Ovary (tissue), 9 donors: ENCODE results near the gene IQCN. TPM values are rescaled to one million over a fixed set of nuclear protein-coding genes. Genes with fewer than 3 reads are reported as not detected.
"Not testable (repeated sequence)": the region's sequence is repeated elsewhere in the genome, so short reads cannot be mapped to it uniquely, and the experiment has no call there.

Experiments used
- DNase-seq, 5 donors: peaks; one replicate each; pipeline ENCODE4 v3.0.0-alpha.2; 2019 to 2020
- H3K27ac ChIP-seq, 2 donors: fragments of 200-600 bp; one replicate each; pipeline versions ENCODE4 v1.5.1 to v1.8.0; 2019 to 2022
- H3K27me3 ChIP-seq: fragments of 200-600 bp; one replicate; pipeline ENCODE4 v1.8.0; 2022
- H3K36me3 ChIP-seq: fragments of 200-600 bp; sonication (generic); one replicate; pipeline ENCODE4 v1.5.1; 2019
- H3K4me1 ChIP-seq: one replicate; pipeline ENCODE4 v1.8.1; 2013; ENCODE audit warnings: mild to moderate bottlenecking, moderate library complexity; ENCODE audit not compliant: insufficient read depth
- H3K4me3 ChIP-seq: fragments of 200-600 bp; sonication (generic); one replicate; pipeline ENCODE4 v1.5.1; 2017
- H3K9me3 ChIP-seq, 2 donors: fragments of 200-600 bp in 1 of 2; sonication (generic) in 1 of 2; one replicate each; pipeline versions ENCODE4 v1.5.1 to v1.8.1; 2013 to 2019; ENCODE audit warnings: mild to moderate bottlenecking in 1 of 2, moderate library complexity in 1 of 2
- EP300 ChIP-seq: sonication (generic); formaldehyde crosslinking; IDR thresholded peaks from one replicate; pipeline ENCODE4 v1.6.1; 2017; ENCODE audit warnings: antibody characterized with exemption
- POLR2A ChIP-seq: fragments of 450-650 bp; IDR thresholded peaks from one replicate; pipeline ENCODE4 v1.6.1; 2017; ENCODE audit warnings: antibody characterized with exemption, mild to moderate bottlenecking, moderate library complexity
- WGBS, 3 donors: extraction: QIAGEN DNeasy Blood & Tissue Kit in 1 of 3; methylation state at CpG; one replicate each; pipeline versions ENCODE4 v1.1.5 to v1.1.7; 2013 to 2017; 5-methylcytosine and 5-hydroxymethylcytosine counted together
- intact Hi-C, 4 donors: fragments of 100-400 bp; cut with DNase I; formaldehyde crosslinking; loops; one replicate each; pipeline versions ENCODE4 v1.11.0 to v1.15.1; 2022 to 2023
- microRNA-seq, 3 donors: library from miRNA; unstranded; fragments of <30 nt; microRNA quantifications; one replicate each; pipeline versions ENCODE4 to v1.2.0, GENCODE V29; 2019 to 2020
- polyA plus RNA-seq, 2 donors: library from polyadenylated mRNA; stranded (reverse); fragments of 200-250 nt in 1 of 2; fragments of 350-450 nt in 1 of 2; fragmentation: Illumina TruSeq in 1 of 2; extraction: RNeasy Lipid Tissue Mini Kit (QIAGEN cat#74804) in 1 of 2; gene quantifications; one replicate each; pipeline ENCODE4 v1.2.3, GENCODE V29; 2013 to 2014
- small RNA-seq: library from RNA; depleted of rRNA; stranded (forward); fragments of <200 nt; gene quantifications from one replicate; pipeline ENCODE3, GENCODE V24; 2016
- total RNA-seq, 7 donors: library from RNA; depleted of rRNA in 2 of 7; stranded (reverse); fragments of >200 nt in 2 of 7; fragmentation: NEBNext Ultra II Directional in 3 of 7; extraction: Animal tissue kit (Norgen Biotek cat#: 25700) in 3 of 7; gene quantifications; one replicate each; pipeline versions ENCODE4 v1.1.0 to v1.2.4, GENCODE V29; 2016 to 2023
- TF ChIP-seq, protein P1 (sequence below), 3 donors: fragments of 450-650 bp in 2 of 3; fragments of 200-600 bp in 1 of 3; IDR thresholded peaks; one replicate each; pipeline versions ENCODE4 v1.5.1 to v1.8.0; 2016 to 2022; ENCODE audit warnings: antibody characterized with exemption in 3 of 3, mild to moderate bottlenecking in 1 of 3
- donor health status: DM: no; HTN: no; CAD: no; lungs with moderate emphysema.
- donor health status: DM: no; HTN: no; CAD: no.
- donor health status: Bipolar disorder and iron deficiency.
- donor health status: DM: yes; HTN: yes; CAD: no.
- donor health status: DM: no; HTN: no; CAD: no.
- donor health status: DM: yes; HTN: yes; CAD: no.

The IQCN gene
- total and polyA plus RNA-seq, 9 donors, result 2.5 to 18.4 (median 10.8) TPM

DNA sequence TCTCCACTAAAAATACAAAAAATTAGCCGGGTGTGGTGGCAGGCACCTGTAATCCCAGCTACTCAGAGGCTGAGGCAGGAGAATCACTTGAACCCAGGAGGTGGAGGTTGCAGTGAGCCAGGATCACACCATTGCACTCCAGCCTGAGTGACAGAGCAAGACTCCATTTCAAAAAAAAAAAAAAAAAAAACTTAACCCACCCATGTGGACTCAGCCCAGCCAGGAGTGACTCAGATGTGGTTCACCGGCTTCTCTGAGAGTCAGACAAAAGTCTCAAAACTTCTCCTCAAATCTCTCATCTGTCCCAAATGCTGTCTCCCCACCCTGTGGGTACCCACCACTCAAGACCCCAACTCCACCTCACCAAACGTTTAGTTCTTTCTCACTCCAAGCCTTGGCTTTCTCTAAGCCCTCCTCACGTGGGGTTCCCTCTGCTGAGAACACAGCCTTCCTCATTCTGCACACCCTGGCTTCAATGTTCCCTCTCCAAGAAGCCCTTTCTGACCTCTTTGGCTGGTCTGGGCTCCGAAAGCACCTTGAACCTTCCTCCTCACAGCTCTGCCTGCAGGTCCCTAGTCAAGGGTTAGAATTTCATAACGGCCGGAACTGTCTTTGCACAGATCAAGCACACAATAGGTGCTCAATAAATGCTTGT lies 59.3 kb downstream of the IQCN start:
- 53 to 60% (median 53%) methylated on average over 7 of the region's 7 CpGs for WGBS, 3 donors
- intact Hi-C loops, result loop anchor here in 2 of 4 donors (5.0 to 10.0 kb wide), 2 partner anchors 32 to 50 kb away; no protein-coding TSS in a partner anchor
- no peak for TF ChIP-seq EP300
- TF ChIP-seq, protein P1, sequence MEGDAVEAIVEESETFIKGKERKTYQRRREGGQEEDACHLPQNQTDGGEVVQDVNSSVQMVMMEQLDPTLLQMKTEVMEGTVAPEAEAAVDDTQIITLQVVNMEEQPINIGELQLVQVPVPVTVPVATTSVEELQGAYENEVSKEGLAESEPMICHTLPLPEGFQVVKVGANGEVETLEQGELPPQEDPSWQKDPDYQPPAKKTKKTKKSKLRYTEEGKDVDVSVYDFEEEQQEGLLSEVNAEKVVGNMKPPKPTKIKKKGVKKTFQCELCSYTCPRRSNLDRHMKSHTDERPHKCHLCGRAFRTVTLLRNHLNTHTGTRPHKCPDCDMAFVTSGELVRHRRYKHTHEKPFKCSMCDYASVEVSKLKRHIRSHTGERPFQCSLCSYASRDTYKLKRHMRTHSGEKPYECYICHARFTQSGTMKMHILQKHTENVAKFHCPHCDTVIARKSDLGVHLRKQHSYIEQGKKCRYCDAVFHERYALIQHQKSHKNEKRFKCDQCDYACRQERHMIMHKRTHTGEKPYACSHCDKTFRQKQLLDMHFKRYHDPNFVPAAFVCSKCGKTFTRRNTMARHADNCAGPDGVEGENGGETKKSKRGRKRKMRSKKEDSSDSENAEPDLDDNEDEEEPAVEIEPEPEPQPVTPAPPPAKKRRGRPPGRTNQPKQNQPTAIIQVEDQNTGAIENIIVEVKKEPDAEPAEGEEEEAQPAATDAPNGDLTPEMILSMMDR (IDR thresholded peaks at IDR 0.05), result no peak
- TF ChIP-seq POLR2A, result no peak

DNA sequence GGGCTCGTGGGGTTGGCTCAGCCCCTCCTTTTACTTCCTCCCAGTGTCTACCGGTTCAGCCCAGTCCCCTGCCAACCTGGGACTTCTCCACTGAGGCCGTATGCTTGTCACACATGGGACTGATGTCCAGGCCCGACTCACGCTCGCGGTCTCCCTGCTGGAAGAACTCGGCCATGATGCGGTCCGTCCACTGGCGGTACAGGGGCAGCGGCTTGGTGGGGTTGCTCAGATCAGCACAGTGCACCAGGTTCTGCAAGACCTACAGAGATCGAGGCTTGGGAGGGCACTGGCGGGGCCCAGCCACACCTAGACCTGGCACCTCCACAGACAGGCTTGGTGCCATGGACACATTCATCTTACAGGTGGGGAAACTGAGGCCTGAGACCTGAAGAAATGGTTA lies 62.6 kb downstream of the IQCN start:
- intact Hi-C loops, result loop anchor here in 2 of 4 donors (5.0 to 10.0 kb wide), 2 partner anchors 36 to 53 kb away; no protein-coding TSS in a partner anchor
- no peak for TF ChIP-seq EP300
- TF ChIP-seq POLR2A, result no peak
- TF ChIP-seq, protein P1 (IDR thresholded peaks at IDR 0.05), result no peak
- Histone ChIP-seq H3K4me1 (no peaks in the 10 kb centered on the region), H3K4me3 (no peak overlapping the region), H3K27ac (no peak overlapping the region), H3K36me3 (no peaks in the 10 kb centered on the region), H3K9me3 (no peaks in the 10 kb centered on the region), H3K27me3 (no peaks in the 10 kb centered on the region)
- WGBS, 3 donors, result 83 to 85% (median 83%) methylated on average over 14 of the region's 14 CpGs
- no peak for DNase-seq

More for the DNA sequence above, 59.3 kb downstream of the IQCN start:
- Histone ChIP-seq H3K27me3 (no peaks in the 10 kb centered on the region), H3K27ac (no peak overlapping the region), H3K36me3 (no peaks in the 10 kb centered on the region), H3K4me1 (no peaks in the 10 kb centered on the region), H3K9me3 (no peaks in the 10 kb centered on the region), H3K4me3 (no peak overlapping the region)
- DNase-seq, result no peak

DNA sequence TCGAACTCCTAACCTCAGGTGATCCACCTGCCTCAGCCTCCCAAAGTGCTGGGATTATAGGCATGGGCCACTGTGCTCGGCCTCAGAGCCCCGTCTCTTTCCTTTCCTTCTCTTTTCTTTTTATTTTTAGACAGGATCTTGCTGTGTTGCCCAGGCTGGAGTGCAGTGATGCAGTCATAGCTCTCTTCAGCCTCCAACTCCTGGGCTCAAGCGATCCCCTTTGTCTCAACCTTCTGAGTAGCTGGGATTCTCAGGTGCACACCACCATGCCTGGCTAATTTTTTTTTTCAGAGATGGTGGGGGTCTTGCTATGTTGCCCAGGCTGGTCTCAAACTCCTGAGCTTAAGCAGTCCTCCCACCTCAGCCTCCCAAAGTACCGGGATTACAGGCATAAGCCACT lies 64.3 kb downstream of the IQCN start:
- not testable (repeated sequence) for H3K27me3 ChIP-seq, H3K4me3 ChIP-seq, H3K36me3 ChIP-seq, DNase-seq, H3K4me1 ChIP-seq, H3K9me3 ChIP-seq, H3K27ac ChIP-seq
- intact Hi-C loops, result loop anchor here in 3 of 4 donors (5.0 to 10.0 kb wide), 3 partner anchors 37 to 205 kb away; partner anchors contain the start of gene SSBP4 (in 1 of the 3)
- 77 to 86% (median 81%) methylated on average over 5 of the region's 5 CpGs for WGBS, 3 donors

DNA sequence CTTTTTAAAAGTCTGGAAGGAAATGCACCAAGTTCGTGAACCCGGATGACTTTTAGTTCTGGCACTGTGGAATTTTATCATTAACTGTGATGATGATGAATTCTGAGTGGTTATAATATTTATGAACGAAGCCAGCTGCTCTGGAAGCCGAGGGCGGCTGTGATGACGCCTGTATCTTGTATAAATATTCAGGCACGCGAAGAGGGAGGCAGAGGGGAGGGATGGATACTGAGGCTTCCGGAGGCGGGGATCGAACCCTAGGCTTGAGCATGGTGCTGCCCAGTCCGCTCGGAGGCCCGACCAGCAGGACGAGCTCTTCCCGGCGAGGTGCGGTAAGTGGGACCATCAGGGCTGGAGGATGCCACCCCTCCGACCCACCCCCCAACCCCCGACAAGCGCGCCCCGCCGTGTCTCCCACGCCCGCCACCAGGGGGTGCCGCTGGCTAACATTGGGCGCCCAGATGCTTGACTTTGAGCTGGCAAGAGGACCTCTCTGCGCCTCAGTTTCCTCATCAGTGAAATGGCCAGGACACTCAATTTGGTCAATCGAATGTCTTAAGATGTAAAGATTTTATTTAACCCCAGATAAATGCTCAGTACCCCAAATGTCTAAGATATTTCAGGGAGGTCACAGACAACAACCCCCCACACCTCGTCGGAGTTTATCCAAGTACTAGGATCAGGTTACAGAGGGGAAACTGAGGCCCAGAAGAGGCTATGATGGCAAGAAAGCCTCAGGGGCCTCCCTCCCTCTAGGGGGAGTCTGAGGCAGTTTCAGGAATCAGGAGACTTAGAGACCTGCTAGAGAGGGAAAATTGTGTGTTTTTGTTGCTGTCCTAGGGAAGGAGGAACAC lies 65.9 kb downstream of the IQCN start:
- H3K36me3 ChIP-seq, result no peaks in the 10 kb centered on the region
- DNase-seq, result peak; percentile 57 to 80 (median 76)
- intact Hi-C loops, result loop anchor here in 1 of 4 donors (10.0 kb wide), 1 partner anchor 206 kb away; the partner anchor contains the start of gene SSBP4
- H3K4me3 ChIP-seq, result no peak overlapping the region
- TF ChIP-seq, protein P1 (IDR thresholded peaks at IDR 0.05), result peak in 2 of 3 donors; percentile 20 to 33
- TF ChIP-seq EP300, result no peak
- H3K9me3 ChIP-seq, result no peaks in the 10 kb centered on the region
- H3K4me1 ChIP-seq, result peaks cover 2% of the 10 kb centered on the region
- H3K27ac ChIP-seq, result no peak overlapping the region
- 8 to 10% (median 8%) methylated on average over 31 to 32 of the region's 32 CpGs for WGBS, 3 donors
- H3K27me3 ChIP-seq, result no peaks in the 10 kb centered on the region

Small RNAs within 50 kb of the gene (microRNA-seq; reads per million reads assigned to microRNA genes)
- gene MIR3188, result 0.71 to 1.1 (median 1.1) reads per million in 3 donors

Small RNAs within 50 kb of the gene (small RNA-seq; reads per million reads assigned to genes)
- gene MIR3188 (not detected), gene RPL39P38 (not detected)

Other genes with a start within 250 kb of the IQCN start
- gene IL12RB1, start 187.5 kb downstream of the IQCN start, total RNA-seq, result under 1 TPM; 0.31 to 0.89 (median 0.57) TPM
- under 1 TPM; 0.22 to 0.70 TPM for gene IL12RB1, start 187.5 kb downstream of the IQCN start, polyA plus RNA-seq
- 10 to 100 TPM in 3 of 7 donors, 1 to 10 TPM in 4; 7.8 to 12.2 (median 9.9) TPM for gene MAST3, start 176.7 kb downstream of the IQCN start, total RNA-seq
- gene MAST3, start 176.7 kb downstream of the IQCN start, polyA plus RNA-seq, result 1 to 10 TPM; 2.4 to 5.7 TPM
- gene PIK3R2, start 121.3 kb downstream of the IQCN start, total RNA-seq, result 10 to 100 TPM; 16.5 to 63.2 (median 48.9) TPM
- 10 to 100 TPM; 12.8 to 13.6 TPM for gene PIK3R2, start 121.3 kb downstream of the IQCN start, polyA plus RNA-seq
- 10 to 100 TPM; 10.1 to 70.9 (median 16.1) TPM for gene IFI30, start 100.6 kb downstream of the IQCN start, total RNA-seq
- 10 to 100 TPM; 21.8 to 34.4 TPM for gene IFI30, start 100.6 kb downstream of the IQCN start, polyA plus RNA-seq
- 10 to 100 TPM in 2 of 7 donors, 1 to 10 TPM in 5; 6.9 to 15.2 (median 8.6) TPM for gene MPV17L2, start 81.2 kb downstream of the IQCN start, total RNA-seq
- 10 to 100 TPM in 1 of 2 donors, 1 to 10 TPM in 1; 3.5 to 12.0 TPM for gene MPV17L2, start 81.2 kb downstream of the IQCN start, polyA plus RNA-seq
- gene RAB3A, start 70.4 kb downstream of the IQCN start, total RNA-seq, result 10 to 100 TPM in 2 of 7 donors, 1 to 10 TPM in 5; 1.9 to 32.9 (median 9.0) TPM
- 1 to 10 TPM; 5.5 to 7.9 TPM for gene RAB3A, start 70.4 kb downstream of the IQCN start, polyA plus RNA-seq
- 1 to 10 TPM in 4 of 7 donors, under 1 TPM in 2, not detected in 1; 0.57 to 1.7 (median 1.1) TPM for gene PDE4C, start 48.0 kb downstream of the IQCN start, total RNA-seq
- gene PDE4C, start 48.0 kb downstream of the IQCN start, polyA plus RNA-seq, result under 1 TPM; 0.50 to 0.67 TPM
- 1,000 to 10,000 TPM in 2 of 7 donors, 100 to 1,000 TPM in 5; 163 to 1,260 (median 581) TPM for gene JUND, start 7.2 kb upstream of the IQCN start, total RNA-seq
- 100 to 1,000 TPM in 1 of 2 donors, 10 to 100 TPM in 1; 95.2 to 301 TPM for gene JUND, start 7.2 kb upstream of the IQCN start, polyA plus RNA-seq
- 100 to 1,000 TPM in 1 of 7 donors, 10 to 100 TPM in 6; 45.0 to 121 (median 77.3) TPM for gene LSM4, start 48.6 kb upstream of the IQCN start, total RNA-seq
- 10 to 100 TPM; 38.3 to 66.0 TPM for gene LSM4, start 48.6 kb upstream of the IQCN start, polyA plus RNA-seq
- gene PGPEP1, start 66.1 kb upstream of the IQCN start, total RNA-seq, result 10 to 100 TPM in 6 of 7 donors, 1 to 10 TPM in 1; 9.3 to 64.5 (median 50.3) TPM
- gene PGPEP1, start 66.1 kb upstream of the IQCN start, polyA plus RNA-seq, result 10 to 100 TPM; 13.8 to 16.9 TPM
- 10 to 100 TPM in 2 of 7 donors, 1 to 10 TPM in 5; 1.5 to 20.9 (median 3.7) TPM for gene GDF15, start 111.7 kb upstream of the IQCN start, total RNA-seq
- 1 to 10 TPM in 1 of 2 donors, under 1 TPM in 1; 0.67 to 2.7 TPM for gene GDF15, start 111.7 kb upstream of the IQCN start, polyA plus RNA-seq
- 1 to 10 TPM; 1.8 to 9.2 (median 2.4) TPM for gene LRRC25, start 123.2 kb upstream of the IQCN start, total RNA-seq
- gene LRRC25, start 123.2 kb upstream of the IQCN start, polyA plus RNA-seq, result 1 to 10 TPM; 1.4 to 3.2 TPM
- 100 to 1,000 TPM in 2 of 7 donors, 10 to 100 TPM in 5; 58.9 to 124 (median 88.3) TPM for gene SSBP4, start 144.9 kb upstream of the IQCN start, total RNA-seq
- 10 to 100 TPM in 1 of 2 donors, 1 to 10 TPM in 1; 4.6 to 90.3 TPM for gene SSBP4, start 144.9 kb upstream of the IQCN start, polyA plus RNA-seq
- 100 to 1,000 TPM in 6 of 7 donors, 10 to 100 TPM in 1; 45.2 to 345 (median 217) TPM for gene ISYNA1, start 163.7 kb upstream of the IQCN start, total RNA-seq
- gene ISYNA1, start 163.7 kb upstream of the IQCN start, polyA plus RNA-seq, result 100 to 1,000 TPM in 1 of 2 donors, 1 to 10 TPM in 1; 9.6 to 144 TPM
- gene ELL, start 247.6 kb upstream of the IQCN start, total RNA-seq, result 10 to 100 TPM in 6 of 7 donors, 1 to 10 TPM in 1; 9.8 to 22.3 (median 19.8) TPM
- 10 to 100 TPM in 1 of 2 donors, 1 to 10 TPM in 1; 1.6 to 12.3 TPM for gene ELL, start 247.6 kb upstream of the IQCN start, polyA plus RNA-seq